ENCODE data around the gene ANKRD22.

The ANKRD22 gene

GRCh38 chr10:88851706-88852105, at the start of gene ANKRD22:
TSS of gene ANKRD22 (minus strand) at chr10:88851844. CDS start at chr10:88851607, 237 bp downstream.
- DNase-seq (ENCODE audit: low spot score): peak; percentile 17

GRCh38 chr10:88899886-88900285, 48.2 kb upstream of the ANKRD22 start:
- DNase-seq (ENCODE audit: low spot score): no peak

- DNase-seq (ENCODE audit: low spot score): no peak
Measured at GRCh38 chr10:88898727-88899126, 47.1 kb upstream of the ANKRD22 start.

- peak; percentile 22 for DNase-seq (ENCODE audit: low spot score)
Measured at GRCh38 chr10:88896994-88897853, 45.6 kb upstream of the ANKRD22 start.

- DNase-seq (ENCODE audit: low spot score): no peak
Measured at GRCh38 chr10:88896372-88896993, 44.8 kb upstream of the ANKRD22 start.

- no peak for DNase-seq (ENCODE audit: low spot score)
Measured at GRCh38 chr10:88895250-88895649, 43.6 kb upstream of the ANKRD22 start.

GRCh38 chr10:88893611-88894010, 42.0 kb upstream of the ANKRD22 start:
- DNase-seq (ENCODE audit: low spot score): peak; percentile 71

GRCh38 chr10:88892222-88892967, 40.8 kb upstream of the ANKRD22 start:
- peak; percentile 59 for DNase-seq (ENCODE audit: low spot score)

GRCh38 chr10:88890681-88891381, 39.2 kb upstream of the ANKRD22 start:
- DNase-seq (ENCODE audit: low spot score): no peak

GRCh38 chr10:88889559-88890337, 38.1 kb upstream of the ANKRD22 start:
- DNase-seq (ENCODE audit: low spot score): no peak

GRCh38 chr10:88888810-88889445, 37.3 kb upstream of the ANKRD22 start:
- no peak for DNase-seq (ENCODE audit: low spot score)

GRCh38 chr10:88886557-88886956, 34.9 kb upstream of the ANKRD22 start:
- no peak for DNase-seq (ENCODE audit: low spot score)

GRCh38 chr10:88883448-88883809, 31.8 kb upstream of the ANKRD22 start:
- no peak for DNase-seq (ENCODE audit: low spot score)

- peak; percentile 65 for DNase-seq (ENCODE audit: low spot score)
Measured at GRCh38 chr10:88882646-88883447, 31.2 kb upstream of the ANKRD22 start.

GRCh38 chr10:88881922-88882645, 30.4 kb upstream of the ANKRD22 start:
- DNase-seq (ENCODE audit: low spot score): no peak

GRCh38 chr10:88881320-88881719, 29.7 kb upstream of the ANKRD22 start:
- no peak for DNase-seq (ENCODE audit: low spot score)

- peak; percentile 80 for DNase-seq (ENCODE audit: low spot score)
Measured at GRCh38 chr10:88880282-88881076, 28.8 kb upstream of the ANKRD22 start.

- peak; percentile 24 for DNase-seq (ENCODE audit: low spot score)
Measured at GRCh38 chr10:88879534-88880281, 28.1 kb upstream of the ANKRD22 start, which contains the start of gene STAMBPL1. TSS of gene STAMBPL1 (plus strand) at chr10:88880245. CDS start at chr10:88901709, 21,464 bp downstream.
